HG02623 (cell line): Measurements from ENCODE around the gene RING1.

Experiments
- ATAC-seq: cut with Tn5 transposase; IDR thresholded peaks from one replicate; pipeline ENCODE4 v1.9.1; 2021; ENCODE audit warnings: moderate library complexity; ENCODE audit not compliant: unreplicated experiment

Gene RING1

DNA sequence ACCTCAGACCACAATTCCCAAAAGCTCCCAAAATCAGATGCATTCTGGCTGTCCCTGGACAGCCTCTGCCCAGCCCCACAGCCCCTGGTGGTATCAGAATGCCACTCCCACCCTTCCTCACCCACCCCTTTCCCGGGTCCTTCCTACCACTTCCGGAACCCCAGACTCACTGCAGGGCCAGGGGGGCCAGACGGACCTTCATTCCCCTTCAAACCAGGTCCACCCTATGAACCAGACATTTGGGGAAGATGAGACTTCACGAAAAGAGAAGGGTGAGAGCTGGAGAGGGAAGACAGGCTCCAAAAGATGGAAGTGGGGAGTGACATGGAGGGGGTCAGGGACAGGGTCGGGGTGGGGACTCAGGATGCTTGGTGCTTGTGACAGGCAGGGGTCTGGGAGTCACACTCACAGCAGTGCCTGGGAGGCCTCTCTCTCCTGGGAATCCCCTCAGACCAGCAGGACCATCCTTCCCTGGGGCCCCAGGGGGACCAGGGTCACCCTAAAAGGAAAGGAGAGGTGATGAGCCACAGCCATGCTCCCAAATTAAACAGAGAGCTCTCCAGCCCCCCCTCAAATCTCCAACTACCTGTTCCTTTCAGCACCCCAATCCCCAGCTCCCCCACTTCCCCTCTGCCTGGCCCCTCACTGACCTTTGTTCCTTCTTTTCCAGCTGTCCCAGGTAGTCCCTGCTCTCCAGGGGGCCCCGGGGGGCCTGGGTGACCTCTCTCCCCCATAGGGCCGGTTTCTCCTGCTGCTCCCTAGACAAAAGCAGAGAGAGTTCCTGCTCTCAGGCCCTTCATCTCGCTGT, 36.2 kb upstream of the RING1 start:
- ATAC-seq = no peak

DNA sequence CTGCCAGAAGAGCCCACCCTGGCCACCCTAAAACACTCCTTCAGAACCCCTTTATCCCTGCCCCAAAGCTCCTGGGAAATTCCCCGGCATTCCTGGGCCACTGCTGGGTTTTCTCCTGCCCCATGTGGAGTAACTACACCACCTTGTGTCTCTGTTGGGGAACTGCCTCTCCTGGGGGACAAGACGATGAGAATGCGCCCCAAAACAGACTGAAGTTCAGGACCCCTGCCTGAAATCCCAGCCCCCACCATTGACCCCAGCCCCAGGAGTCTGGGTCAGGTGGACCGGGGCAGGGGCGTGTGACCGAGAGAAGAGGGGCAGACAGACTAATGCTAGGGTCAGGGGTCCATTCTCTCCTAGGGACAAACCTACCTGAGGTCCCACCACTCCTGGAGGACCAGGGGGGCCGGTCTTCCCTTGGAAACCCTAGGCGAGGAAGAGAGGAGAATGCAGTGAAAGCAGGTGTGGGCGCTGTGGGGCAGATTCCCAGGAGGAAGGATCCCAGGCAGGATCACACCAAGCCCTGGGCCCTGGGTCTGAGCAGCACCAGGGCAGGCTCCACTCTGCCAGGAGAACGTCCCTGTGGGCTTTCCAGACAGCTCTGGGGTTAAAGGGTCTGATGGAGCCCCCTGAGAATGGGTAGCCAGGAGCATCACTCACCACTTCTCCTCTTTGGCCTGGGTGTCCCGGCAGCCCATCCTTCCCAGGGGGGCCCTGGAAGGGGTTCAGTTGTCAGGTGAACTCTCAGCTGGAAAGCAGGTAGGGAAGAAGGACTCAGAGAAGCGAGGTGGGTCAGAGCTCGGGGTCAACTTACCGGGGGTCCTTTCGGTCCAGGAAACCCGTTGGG, 35.4 kb upstream of the RING1 start:
- no peak for ATAC-seq

DNA sequence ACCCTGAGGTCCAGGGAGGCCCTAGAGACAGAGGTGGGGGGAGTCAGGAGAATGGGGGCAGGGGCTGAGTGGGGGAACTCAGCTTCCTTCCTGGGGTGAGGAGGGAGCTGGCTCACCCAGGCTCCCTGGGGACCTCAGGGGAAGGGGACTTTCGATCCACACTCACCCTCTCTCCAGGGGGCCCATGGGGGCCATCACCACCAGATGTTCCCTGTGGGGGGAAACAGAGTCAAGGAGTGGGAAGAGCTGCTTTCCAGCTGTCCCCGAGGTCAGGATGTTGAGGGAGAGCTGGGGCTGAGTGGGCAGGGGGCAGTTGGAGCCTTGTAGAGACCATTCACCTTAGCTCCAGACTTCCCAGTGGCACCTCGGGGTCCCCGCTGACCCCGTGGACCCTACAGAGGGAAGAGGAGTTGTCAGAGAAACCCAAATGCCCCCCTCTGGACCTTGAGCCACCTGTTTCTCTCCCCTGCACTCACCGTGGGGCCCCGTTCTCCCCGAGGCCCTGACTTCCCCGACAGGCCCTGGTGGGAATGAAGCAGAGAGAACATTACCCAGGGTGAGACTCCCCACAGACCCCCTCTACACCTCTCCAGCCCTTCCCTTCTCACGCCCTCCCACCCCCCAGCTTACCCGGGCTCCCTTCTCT, 34.6 kb upstream of the RING1 start:
- no peak for ATAC-seq

DNA sequence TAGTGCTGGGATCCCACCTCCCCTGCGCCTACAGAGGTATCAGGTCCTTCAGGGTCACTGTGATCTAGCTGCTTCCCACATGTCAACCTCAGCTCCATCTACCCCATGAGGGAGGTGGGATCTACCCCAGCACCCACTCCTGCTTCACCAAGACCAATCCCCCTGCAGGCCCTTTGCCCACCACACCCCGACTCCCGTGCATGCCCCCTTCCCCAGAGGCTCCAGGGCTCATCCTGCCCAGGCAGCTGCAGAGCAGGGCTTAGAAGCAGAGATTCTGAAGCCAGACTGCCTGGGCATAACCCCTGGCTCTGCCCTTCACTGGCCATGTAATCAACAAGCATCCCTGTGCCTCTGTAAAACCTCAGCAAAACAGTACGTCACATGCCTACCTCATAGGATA, 33.5 kb upstream of the RING1 start:
- no peak for ATAC-seq

DNA sequence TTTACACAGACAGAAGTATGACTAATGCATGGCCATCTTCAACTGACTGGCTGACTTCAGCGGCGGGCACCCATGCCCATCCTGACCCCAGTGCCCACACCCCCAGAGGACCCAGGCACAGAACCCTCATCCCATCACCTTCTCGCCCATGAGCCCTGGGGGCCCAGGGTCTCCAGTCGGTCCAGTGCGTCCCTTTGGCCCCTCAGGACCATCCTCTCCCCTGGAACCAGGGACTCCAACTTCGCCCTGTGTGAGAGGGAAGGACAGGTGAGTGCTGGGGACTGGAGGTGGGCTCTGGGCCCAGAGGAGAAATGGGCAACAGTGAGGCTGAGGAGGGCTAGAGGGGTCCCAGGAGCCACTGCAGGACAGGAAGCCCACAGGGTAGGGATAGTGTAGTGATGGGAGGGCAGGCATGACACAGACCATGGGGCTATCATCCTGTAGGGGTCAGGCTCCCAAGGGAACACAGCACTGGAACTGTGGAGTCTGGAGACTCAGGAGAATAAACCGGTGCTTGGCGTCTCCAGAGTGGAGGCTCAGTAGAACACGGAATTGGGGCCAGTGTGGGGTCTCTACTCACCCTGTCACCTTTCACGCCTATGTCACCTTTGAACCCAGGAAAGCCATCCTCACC, 32.7 kb upstream of the RING1 start:
- no peak for ATAC-seq

DNA sequence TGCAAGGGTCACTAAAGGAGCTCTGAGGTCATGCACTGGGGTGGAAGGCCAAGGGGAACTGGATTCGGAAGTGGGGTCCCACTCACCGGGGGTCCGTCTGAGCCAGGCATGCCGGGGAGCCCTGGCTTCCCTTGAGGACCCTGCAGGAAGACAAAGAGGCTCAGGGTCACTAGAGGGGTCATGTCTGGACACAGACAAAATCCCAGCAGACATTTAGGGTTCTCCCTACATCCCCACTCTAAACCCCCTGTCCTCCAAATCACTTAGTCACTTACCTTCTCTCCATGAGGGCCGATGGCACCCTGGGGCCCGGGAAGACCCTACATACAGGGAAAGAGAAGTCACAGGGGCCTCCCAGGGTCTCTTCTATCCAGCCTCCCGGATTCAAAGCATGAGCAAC, 31.4 kb upstream of the RING1 start:
- no peak for ATAC-seq

DNA sequence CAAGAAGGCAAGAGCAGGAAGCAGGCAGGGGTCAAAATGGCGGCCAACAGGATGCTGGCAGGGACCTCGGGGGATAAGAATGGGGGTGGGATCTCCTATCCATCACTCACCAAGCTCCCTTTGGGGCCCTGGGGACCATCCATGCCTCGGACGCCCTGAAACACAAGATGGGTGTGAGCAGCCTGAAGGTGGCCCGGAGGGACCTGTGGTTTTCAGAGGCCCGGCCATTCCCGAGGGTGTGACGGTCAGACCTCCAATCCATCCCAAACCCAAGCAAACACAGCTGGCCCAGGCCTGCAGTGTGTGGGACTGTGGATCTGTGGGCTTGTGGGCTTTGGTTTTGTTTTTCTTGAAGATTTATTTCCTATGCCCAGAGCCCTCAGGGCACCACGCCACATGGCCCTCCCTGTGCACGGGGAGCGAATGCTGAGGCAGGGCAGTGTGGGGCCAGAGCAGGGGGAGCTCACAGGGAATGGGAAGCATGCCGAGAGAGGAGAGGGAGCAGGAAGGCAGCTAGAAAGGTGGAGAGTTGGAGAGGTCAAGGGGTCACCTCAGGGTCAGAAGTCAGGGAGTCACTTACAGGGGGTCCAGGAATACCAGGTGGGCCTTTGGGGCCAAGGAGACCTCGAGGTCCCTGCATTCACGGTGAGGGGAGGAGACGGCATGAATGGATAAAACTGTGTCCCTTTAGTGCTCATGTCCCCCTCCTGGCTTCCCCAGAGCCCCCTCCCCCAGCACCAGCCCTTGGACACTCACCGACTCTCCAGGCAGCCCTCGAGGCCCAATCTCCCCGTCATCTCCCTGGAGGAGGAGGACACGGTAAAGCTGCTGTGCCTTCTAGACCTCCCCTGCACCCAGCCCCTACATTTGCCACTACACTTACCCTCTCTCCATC, 30.5 kb upstream of the RING1 start:
- no peak for ATAC-seq

DNA sequence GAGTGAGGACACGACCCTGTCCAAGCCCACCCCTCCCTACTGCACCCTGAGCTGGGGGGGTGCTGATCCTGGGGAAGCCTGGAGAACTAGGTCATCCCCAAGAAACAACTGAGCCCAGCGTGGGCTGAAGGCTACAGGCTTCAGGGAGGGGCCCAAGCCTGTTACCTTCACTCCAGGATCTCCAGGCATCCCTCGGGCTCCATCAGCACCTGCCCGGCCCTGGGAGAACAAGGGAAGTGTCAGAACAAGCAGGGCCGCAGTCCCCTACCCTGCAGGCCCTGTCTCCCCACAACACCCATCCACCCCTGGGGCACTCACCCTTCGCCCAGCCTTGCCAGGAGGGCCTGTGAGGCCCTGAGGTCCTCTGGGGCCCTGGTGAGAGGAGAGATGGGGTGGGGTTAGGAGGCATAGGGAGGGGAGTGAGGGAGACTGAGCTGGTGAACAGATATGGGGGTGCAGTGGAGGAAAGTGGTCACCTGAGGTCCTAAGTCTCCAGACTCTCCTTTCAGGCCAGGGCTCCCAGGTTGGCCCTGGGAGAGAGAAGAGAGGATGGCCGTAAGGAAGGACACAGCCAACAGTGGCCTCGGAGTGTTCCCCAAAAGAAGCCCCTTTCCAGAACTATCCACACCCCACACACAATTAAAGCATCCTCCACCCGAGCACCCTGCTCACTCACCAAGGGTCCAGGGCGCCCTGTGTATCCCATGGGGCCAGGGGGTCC, 29.4 kb upstream of the RING1 start:
- ATAC-seq = no peak

DNA sequence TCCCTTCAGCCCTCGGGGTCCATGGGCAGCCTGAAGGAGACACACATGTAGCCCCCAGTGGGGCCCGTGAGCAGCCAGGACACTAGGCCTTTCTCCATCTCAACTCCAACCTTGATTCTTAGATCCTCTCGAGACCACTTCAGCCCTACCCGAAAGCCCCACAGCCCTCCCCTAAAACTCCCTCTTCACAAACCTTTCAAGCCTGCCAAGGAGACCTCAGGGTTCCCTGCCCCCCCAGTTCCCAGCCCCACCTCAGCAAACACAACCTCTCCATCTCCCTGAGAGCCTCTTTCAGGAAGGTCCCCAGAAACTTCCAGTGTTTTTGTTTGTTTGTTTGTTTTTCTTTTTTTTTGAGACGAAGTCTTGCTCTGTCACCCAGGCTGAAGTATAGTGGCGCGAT, 27.2 kb upstream of the RING1 start:
- no peak for ATAC-seq

DNA sequence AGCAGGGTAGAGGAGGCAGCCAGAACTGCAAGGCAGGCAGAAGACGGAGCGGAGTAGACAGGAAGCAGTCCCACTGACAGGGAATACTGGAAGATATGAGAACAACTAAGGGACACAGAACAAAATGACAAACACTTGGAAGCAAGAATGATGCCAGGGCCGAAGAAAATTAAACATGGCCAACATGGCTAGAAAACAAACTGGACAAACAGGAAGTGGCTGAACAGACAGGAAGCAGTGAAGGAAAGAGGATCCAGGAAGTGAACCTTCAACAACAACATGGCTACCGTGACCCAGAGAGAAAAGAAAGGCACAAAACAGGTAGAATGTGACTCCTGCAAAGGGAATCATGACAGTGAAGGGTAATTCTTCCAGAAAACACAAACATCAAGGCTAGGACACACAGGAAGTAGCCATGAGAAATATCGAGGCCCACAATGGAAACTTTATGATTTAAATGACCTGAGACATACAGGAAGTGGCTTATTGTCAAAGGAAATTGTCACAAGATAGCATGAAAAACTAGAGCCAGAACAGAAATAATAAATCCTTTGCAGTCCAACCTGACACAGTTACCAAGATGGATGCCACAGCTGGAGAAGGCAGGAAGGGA, 25.1 kb upstream of the RING1 start:
- ATAC-seq = no peak

DNA sequence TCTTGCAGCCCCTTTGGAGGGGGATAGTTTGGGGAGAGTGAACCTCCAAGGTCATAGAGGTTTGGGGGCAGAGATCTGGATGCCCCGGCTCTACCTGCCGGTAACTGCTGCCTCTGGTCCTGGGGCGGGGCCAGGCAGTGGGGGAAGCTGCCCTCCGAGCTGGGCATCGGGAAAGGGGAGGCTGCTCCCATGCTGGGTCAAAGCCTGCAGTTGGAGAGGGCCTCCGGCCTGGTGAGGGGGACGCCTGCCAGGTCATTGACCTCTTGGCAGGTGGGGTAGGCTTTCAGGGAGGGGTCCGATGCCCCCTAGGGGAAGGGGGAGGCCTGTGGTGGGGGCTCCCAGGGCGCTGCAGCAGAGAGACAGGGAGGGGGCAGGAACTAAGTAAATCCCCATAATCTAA, 23.1 kb upstream of the RING1 start:
- ATAC-seq = no peak

DNA sequence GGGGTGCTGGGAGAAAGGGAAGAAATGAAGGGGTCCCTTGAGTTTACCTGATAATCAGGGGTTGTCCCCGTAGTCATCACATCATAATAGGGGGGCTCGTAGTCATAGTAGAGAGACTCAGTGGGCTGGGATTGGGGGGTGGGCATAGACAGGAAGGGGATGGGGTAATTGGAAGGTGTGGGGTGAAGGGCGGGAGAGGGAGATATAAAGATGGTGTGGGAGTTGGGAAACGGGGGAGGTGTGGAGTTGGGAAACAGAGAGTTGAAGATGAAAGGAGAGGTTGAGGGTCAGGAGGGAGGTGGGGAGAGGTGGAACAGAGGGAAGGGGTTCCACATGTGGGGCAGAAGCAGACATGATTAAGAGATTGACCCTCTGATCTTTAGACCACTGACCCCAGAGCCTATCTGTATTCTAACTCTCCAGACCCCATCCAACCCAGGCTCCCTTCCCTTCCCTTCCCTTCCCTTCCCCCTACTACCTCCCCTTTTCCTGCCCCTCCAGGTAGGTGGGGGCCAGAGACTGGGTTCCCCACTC, 22.6 kb upstream of the RING1 start:
- no peak for ATAC-seq

DNA sequence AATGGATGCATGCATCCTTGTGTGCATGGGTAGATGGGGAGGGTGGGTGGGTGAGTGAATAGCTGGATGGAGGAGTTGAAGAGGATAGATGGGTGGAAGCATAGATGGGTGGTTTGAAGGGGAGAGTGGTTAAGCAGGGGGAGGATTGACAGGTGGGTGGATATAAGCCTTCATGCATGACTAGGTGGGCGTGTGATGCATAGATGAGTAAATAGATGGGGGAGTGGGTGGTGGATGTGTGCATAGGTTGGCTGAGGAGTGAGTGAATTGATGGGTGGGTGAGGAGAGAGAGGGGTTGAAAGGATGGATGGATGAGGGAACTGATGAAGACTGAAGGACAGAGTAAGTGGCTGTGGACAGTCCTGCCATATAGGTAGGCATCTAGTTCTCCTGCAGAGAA, 20.5 kb upstream of the RING1 start:
- ATAC-seq = no peak

DNA sequence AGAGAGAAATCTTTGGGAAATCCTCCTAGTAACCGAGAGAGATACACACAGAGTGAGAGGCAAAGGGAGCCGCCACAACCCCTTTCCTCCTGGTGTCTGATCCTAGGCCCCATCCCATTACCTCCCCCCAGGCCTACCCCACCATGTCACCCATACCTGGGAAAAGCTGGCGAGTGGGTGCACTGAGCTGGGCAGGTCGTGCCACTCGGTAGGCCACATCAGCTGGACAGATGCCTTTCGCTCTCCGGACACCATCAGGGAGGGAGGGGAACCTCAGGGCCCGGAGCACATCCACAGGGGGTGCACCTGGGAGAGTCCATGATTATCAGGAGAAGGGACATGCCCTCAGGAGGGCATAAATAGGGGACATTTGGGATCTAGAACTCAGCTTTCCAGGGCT, 19.1 kb upstream of the RING1 start:
- ATAC-seq = no peak

DNA sequence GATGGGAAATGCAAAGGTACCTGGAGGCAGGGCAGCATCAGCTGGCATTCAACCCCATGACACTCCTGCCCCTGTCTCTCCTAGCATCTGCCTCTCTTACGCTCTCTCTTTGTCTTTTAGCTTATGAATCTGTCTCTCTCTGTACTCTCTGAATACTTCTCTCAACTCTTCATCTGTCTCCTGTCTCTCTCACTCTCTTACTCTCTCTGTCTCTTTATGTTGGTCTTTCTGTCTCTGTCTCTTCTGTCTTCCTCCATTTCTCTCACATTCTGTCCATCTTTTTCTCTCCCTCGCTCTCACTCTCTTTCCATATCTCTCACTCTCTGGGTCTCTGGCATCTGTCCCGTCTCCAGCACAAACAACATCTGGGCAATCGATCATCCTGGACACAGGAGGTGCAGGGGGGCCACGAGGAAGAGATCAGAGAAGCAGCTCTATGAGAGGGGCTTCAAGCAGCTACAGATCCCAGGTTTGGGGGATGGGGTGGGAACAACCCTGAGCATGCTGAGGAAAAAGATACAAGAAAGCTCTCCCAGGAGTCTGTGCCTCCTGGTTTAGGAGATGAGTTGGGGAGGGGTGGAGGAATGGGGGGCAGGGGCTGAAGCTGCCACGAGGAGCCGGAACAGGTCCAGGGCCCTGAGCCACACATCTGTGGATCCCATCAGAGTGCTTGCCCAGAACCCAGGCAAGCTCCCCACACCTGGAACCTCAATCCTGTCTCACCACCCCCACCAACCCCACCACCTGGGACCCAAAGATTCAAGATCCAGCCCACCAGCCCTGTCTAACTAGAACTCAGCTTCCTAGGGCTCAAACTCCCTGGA, 18.5 kb upstream of the RING1 start:
- no peak for ATAC-seq

DNA sequence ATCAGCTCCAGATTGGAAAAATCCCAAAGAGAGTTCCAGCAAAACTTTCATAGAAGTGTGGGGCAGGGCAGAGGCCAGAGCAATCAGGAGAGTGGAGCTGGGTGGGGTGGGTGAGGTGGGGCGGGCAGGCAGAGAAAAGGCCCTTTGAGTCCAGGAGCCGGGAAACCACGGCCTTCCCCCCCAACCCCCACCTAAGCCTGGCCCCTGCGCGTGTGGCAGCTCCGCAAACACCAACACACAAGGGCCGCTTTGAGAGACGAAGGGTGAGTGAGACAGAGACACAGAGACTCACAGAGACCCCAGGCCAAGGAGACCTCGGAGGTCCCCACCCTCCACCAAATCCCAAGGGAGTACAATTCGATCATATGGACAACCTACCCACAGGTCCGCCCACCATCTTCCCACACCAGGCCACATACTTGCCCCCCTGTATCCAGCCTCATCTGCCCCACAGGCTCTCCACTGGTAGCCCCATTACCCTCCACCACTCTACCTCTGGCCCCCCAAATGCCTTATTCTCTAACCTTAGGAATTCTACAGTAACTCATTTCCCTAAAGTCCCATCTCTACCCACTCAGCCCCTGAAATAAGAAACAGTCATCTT, 17.7 kb upstream of the RING1 start:
- no peak for ATAC-seq

DNA sequence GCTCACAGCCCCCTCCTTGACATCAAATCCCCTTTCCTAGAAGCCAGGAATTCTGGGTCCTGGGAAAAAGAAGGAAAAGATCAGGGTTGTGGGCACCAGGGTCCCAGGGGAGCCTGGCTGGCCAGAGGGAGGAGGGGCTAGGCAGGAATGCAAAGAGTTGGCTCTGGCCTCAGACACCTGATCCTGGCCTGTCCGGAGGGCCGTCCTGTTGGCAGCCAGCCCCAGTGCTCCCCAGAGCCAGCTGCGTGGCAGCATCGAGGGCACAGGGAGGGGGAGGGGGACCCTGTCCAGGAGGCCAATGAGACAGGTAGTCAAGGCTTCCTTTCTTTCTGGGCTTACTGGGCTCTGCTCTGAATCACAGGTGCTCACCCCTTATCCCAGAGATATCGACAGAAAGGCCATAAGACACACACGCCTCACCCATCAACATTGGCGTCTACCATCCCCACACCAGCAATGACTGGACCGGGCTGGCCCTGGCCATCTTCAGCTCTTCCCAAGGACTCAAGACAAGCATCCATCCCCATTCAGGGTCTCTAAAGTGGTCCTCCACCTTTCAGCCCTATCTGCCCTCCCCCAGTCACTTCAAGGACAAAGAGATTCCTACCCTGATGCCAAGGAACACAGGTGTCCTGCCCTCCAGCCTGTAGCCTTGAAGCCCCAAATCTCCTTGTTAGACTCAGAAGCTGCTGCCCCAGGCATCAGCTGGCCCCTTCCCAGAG, 16.8 kb upstream of the RING1 start:
- ATAC-seq = no peak
